IMR-90 (cell line): Measurements from ENCODE around the gene STOML2. TPM values are rescaled to one million over a fixed set of nuclear protein-coding genes. Genes with fewer than 3 reads are reported as not detected.

Experiments
- ATAC-seq: fragments of 200-7000 bp; cut with Tn5 transposase; 2 replicates; pipeline ENCODE4 v1.9.1; 2020; ENCODE audit warnings: low read depth, mild to moderate bottlenecking, moderate library complexity
- BruUV-seq: library from RNA; stranded (reverse); fragments of 400-500 nt; replicated peaks from 2 replicates; lab custom pipeline; 2021; lab: Mats Ljungman, UMichigan
- CTCF ChIA-PET: fragments of 300-600 bp; formaldehyde crosslinking; extraction: SDS; loops from one replicate; lab custom pipeline; 2021; ENCODE audit warnings: antibody characterized with exemption; lab: Yijun Ruan, JAX
- POLR2A ChIA-PET: fragments of 300-600 bp; sonication (Branson Sonifier 250); formaldehyde crosslinking; loops from one replicate; lab custom pipeline; 2022; ENCODE audit warnings: antibody characterized with exemption; ENCODE audit not compliant: unreplicated experiment; lab: Charles Lee
- DNase-seq: peaks from one replicate; pipeline ENCODE4 v3.0.0; 2013
- H2AFZ ChIP-seq: replicated peaks from 2 replicates; pipeline ENCODE3; 2013; ENCODE audit warnings: low read length, mild to moderate bottlenecking; ENCODE audit not compliant: poor library complexity
- H2AK5ac ChIP-seq: 2 replicates; pipeline ENCODE4 v1.6.1; 2013; ENCODE audit warnings: low read depth, low read length, inconsistent platforms
- H2AK9ac ChIP-seq: replicated peaks from 2 replicates; pipeline ENCODE3; 2013; ENCODE audit warnings: mild to moderate bottlenecking, low read depth, low read length, moderate library complexity; ENCODE audit not compliant: poor library complexity
- H2BK120ac ChIP-seq: 2 replicates; pipeline ENCODE4 v1.6.1; 2013; ENCODE audit warnings: low read depth, low read length, inconsistent platforms
- H2BK15ac ChIP-seq: 3 replicates; pipeline ENCODE4 v1.6.1; 2013; ENCODE audit warnings: low read depth, low read length, inconsistent platforms
- H2BK20ac ChIP-seq: 2 replicates; pipeline ENCODE4 v1.6.1; 2013; ENCODE audit warnings: low read depth, mild to moderate bottlenecking, inconsistent platforms, low read length, moderate library complexity
- H2BK5ac ChIP-seq: 2 replicates; pipeline ENCODE4 v1.6.1; 2013; ENCODE audit warnings: mild to moderate bottlenecking, low read depth, low read length, inconsistent platforms; ENCODE audit not compliant: poor library complexity, severe bottlenecking
- H3K14ac ChIP-seq: replicated peaks from 2 replicates; pipeline ENCODE4 v1.6.1; 2013; ENCODE audit warnings: low read depth, low read length, inconsistent platforms
- H3K18ac ChIP-seq: 2 replicates; pipeline ENCODE4 v1.6.1; 2013; ENCODE audit warnings: low read depth, low read length, control low read depth
- H3K23ac ChIP-seq: 2 replicates; pipeline ENCODE4 v1.6.1; 2013; ENCODE audit warnings: low read depth, low read length, inconsistent platforms
- H3K27ac ChIP-seq: 2 replicates; pipeline ENCODE4 v1.5.1; 2013; ENCODE audit warnings: mild to moderate bottlenecking, control low read depth, low read length; ENCODE audit not compliant: insufficient read depth
- H3K27me3 ChIP-seq: 2 replicates; pipeline ENCODE4 v1.6.1; 2013; ENCODE audit warnings: low read length; ENCODE audit not compliant: control insufficient read depth, insufficient read depth
- H3K36me3 ChIP-seq: 2 replicates; pipeline ENCODE4 v1.6.1; 2013; ENCODE audit warnings: low read length, mixed read lengths; ENCODE audit not compliant: control insufficient read depth, insufficient read depth
- H3K4ac ChIP-seq: 2 replicates; pipeline ENCODE4 v1.6.1; 2013; ENCODE audit warnings: low read depth, low read length, inconsistent platforms
- H3K4me1 ChIP-seq: 2 replicates; pipeline ENCODE4 v1.6.1; 2013; ENCODE audit warnings: low read length, mixed read lengths; ENCODE audit not compliant: control insufficient read depth, insufficient read depth
- H3K4me2 ChIP-seq: 2 replicates; pipeline ENCODE4 v1.6.1; 2013; ENCODE audit warnings: low read depth, mild to moderate bottlenecking, control low read depth, low read length, moderate library complexity
- H3K4me3 ChIP-seq: 2 replicates; pipeline ENCODE4 v1.5.1; 2013; ENCODE audit warnings: low read depth, mild to moderate bottlenecking, control low read depth, low read length, moderate library complexity; ENCODE audit not compliant: insufficient read depth
- H3K56ac ChIP-seq: 2 replicates; pipeline ENCODE4 v1.6.1; 2013; ENCODE audit warnings: low read length, inconsistent platforms; ENCODE audit not compliant: insufficient read depth; ENCODE audit errors: extremely low read depth
- H3K79me1 ChIP-seq, 2 experiments: 2 replicates each; pipeline ENCODE4 v1.6.1; 2013; ENCODE audit warnings: low read length in 2 of 2, inconsistent platforms in 1 of 2, low read depth in 1 of 2
- H3K9ac ChIP-seq: 2 replicates; pipeline ENCODE4 v1.6.1; 2013; ENCODE audit warnings: low read depth, low read length, control low read depth
- H3K9me1 ChIP-seq: 2 replicates; pipeline ENCODE4 v1.6.1; 2013; ENCODE audit warnings: low read length, inconsistent platforms; ENCODE audit not compliant: insufficient read depth
- H3K9me3 ChIP-seq: 2 replicates; pipeline ENCODE4 v1.6.1; 2013; ENCODE audit warnings: low read length; ENCODE audit not compliant: control insufficient read depth, insufficient read depth
- H4K20me1 ChIP-seq: 2 replicates; pipeline ENCODE4 v1.6.1; 2013; ENCODE audit warnings: low read length, inconsistent platforms; ENCODE audit not compliant: insufficient read depth
- H4K5ac ChIP-seq: 2 replicates; pipeline ENCODE4 v1.6.1; 2013; ENCODE audit warnings: mild to moderate bottlenecking, low read depth, low read length, control low read depth
- H4K8ac ChIP-seq, 2 experiments: 2 replicates each; pipeline ENCODE4 v1.6.1; 2013; ENCODE audit warnings: low read depth in 2 of 2, low read length in 2 of 2, control low read depth in 1 of 2, inconsistent platforms in 1 of 2
- H4K91ac ChIP-seq: 2 replicates; pipeline ENCODE4 v1.6.1; 2013; ENCODE audit warnings: low read depth, low read length, inconsistent platforms; ENCODE audit not compliant: insufficient read depth
- BHLHE40 ChIP-seq: fragments of 150-350 bp; IDR thresholded peaks from 2 replicates; pipeline ENCODE4 v1.6.1; 2016; ENCODE audit warnings: mild to moderate bottlenecking, low read depth, low read length
- MAFK ChIP-seq: IDR thresholded peaks from 2 replicates; pipeline ENCODE4 v1.6.1; 2012; ENCODE audit warnings: low read depth, low read length, improper control_type of control experiment
- MAZ ChIP-seq: IDR thresholded peaks from 2 replicates; pipeline ENCODE4 v1.6.1; 2012; ENCODE audit warnings: low read depth, mild to moderate bottlenecking, low read length, improper control_type of control experiment, moderate library complexity, borderline replicate concordance
- MXI1 ChIP-seq: IDR thresholded peaks from 2 replicates; pipeline ENCODE4 v1.6.1; 2012; ENCODE audit warnings: low read depth, mild to moderate bottlenecking, low read length, moderate library complexity, borderline replicate concordance
- NFE2L2 ChIP-seq: fragments of 150-350 bp; IDR thresholded peaks from 2 replicates; pipeline ENCODE4 v1.6.1; 2016; ENCODE audit warnings: low read depth, mild to moderate bottlenecking, low read length
- RAD21 ChIP-seq: IDR thresholded peaks from 2 replicates; pipeline ENCODE4 v1.6.1; 2012; ENCODE audit warnings: low read length, improper control_type of control experiment
- RCOR1 ChIP-seq: IDR thresholded peaks from 2 replicates; pipeline ENCODE4 v1.6.1; 2012; ENCODE audit warnings: mild to moderate bottlenecking, low read length, improper control_type of control experiment; ENCODE audit not compliant: insufficient replicate concordance
- SMC3 ChIP-seq: fragments of 150-350 bp; IDR thresholded peaks from 2 replicates; pipeline ENCODE4 v1.6.1; 2016; ENCODE audit warnings: low read depth, mild to moderate bottlenecking, antibody characterized with exemption, low read length, moderate library complexity
- WGBS, 2 experiments: methylation state at CpG; one replicate each; pipeline versions ENCODE4 v1.1.5 to v1.1.7; 2013; ENCODE audit warnings: missing lambda C conversion rate in 2 of 2; ENCODE audit not compliant: insufficient read length in 1 of 2; ENCODE audit errors: extremely low coverage in 2 of 2; 5-methylcytosine and 5-hydroxymethylcytosine counted together
- dilution Hi-C: fragments of 300-500 bp; cut with HindIII; formaldehyde crosslinking; loops from one replicate; pipeline ENCODE4 v1.14.3; 2018; ENCODE audit warnings: low sequenced_read_pairs; ENCODE audit not compliant: unreplicated experiment
- in situ Hi-C: fragments of 300-500 bp; cut with MboI; formaldehyde crosslinking; loops from 3 replicates; pipeline ENCODE4 v1.14.3; 2019; ENCODE audit warnings: low sequenced_read_pairs, inconsistent platforms, mixed read lengths
- intact Hi-C: fragments of 100-400 bp; cut with micrococcal nuclease; formaldehyde crosslinking; loops from 2 replicates; pipeline ENCODE4 v1.10.0; 2022
- polyA plus RNA-seq, 3 experiments: library from polyadenylated mRNA; depleted of rRNA; stranded (reverse); fragments of >200 nt; gene quantifications; 2 replicates each; pipeline ENCODE4 v1.2.3, GENCODE V29; 2012; ENCODE audit warnings: low replicate concordance in 1 of 3
- total RNA-seq: library from RNA; depleted of rRNA; stranded (reverse); fragments of >200 nt; gene quantifications from 2 replicates; pipeline ENCODE4 v1.2.3, GENCODE V29; 2012
- TF ChIP-seq, protein P1 (sequence below): fragments of 150-350 bp; IDR thresholded peaks from 2 replicates; pipeline ENCODE4 v1.6.1; 2016; ENCODE audit warnings: low read depth, mild to moderate bottlenecking, low read length, moderate library complexity, borderline replicate concordance

The STOML2 gene
- total and polyA plus RNA-seq, 2 of the 4 experiments (the other 2 are of a cell fraction) = 177 to 250 TPM

- peak; percentile 46 for DNase-seq
- in situ Hi-C loops = no loop called here
- H3K23ac ChIP-seq = peak overlapping the region; percentile 90
- peak overlapping the region; percentile 80 for H3K14ac ChIP-seq
- dilution Hi-C loops = no loop called here
- H3K36me3 ChIP-seq = peaks cover 20% of the 10 kb centered on the region
- H3K4ac ChIP-seq = peak overlapping the region; percentile 86
- H4K91ac ChIP-seq = no peak overlapping the region
- peak overlapping the region; percentile 70 for H3K4me3 ChIP-seq
- H2BK5ac ChIP-seq = peak overlapping the region; percentile 86
- TF ChIP-seq, protein P1, sequence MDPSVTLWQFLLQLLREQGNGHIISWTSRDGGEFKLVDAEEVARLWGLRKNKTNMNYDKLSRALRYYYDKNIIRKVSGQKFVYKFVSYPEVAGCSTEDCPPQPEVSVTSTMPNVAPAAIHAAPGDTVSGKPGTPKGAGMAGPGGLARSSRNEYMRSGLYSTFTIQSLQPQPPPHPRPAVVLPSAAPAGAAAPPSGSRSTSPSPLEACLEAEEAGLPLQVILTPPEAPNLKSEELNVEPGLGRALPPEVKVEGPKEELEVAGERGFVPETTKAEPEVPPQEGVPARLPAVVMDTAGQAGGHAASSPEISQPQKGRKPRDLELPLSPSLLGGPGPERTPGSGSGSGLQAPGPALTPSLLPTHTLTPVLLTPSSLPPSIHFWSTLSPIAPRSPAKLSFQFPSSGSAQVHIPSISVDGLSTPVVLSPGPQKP = no peak
- TF ChIP-seq RAD21 (no peak), MXI1 (no peak), BHLHE40 (no peak), MAFK (no peak), NFE2L2 (no peak), MAZ (no peak), SMC3 (no peak), RCOR1 (no peak)
- no peaks in the 10 kb centered on the region for H3K27me3 ChIP-seq
- peaks cover 61% of the 10 kb centered on the region for H4K20me1 ChIP-seq
- H3K56ac ChIP-seq = peak overlapping the region; percentile 80
- no peak overlapping the region for H2BK20ac ChIP-seq
- WGBS, 2 experiments = 3% methylated on average over 6 of the region's 20 CpGs; no CpG with 5 or more reads in 1 of the 2 experiments
- H2AK9ac ChIP-seq = peak overlapping the region; percentile 97
- TSS peak; percentile 50 for BruUV-seq
- peaks cover 8 to 60% of the 10 kb centered on the region in 2 experiments for H3K79me1 ChIP-seq
- no peaks in the 10 kb centered on the region for H3K9me3 ChIP-seq
- H2AFZ ChIP-seq = peak overlapping the region; percentile 91
- ATAC-seq = no peak
- no peak overlapping the region; the same call in 1 of the 2 replicates for H2BK120ac ChIP-seq
- H3K4me2 ChIP-seq = peak overlapping the region; percentile 97
- peaks cover 30% of the 10 kb centered on the region for H3K9me1 ChIP-seq
- ChIA-PET CTCF (interaction anchor here (1.1 to 1.4 kb wide), 2 partner anchors 20 to 172 kb away, joined by 3 to 4 read pairs; no protein-coding TSS in a partner anchor), POLR2A (interaction anchor here (0.6 to 1.0 kb wide), 6 partner anchors 8 to 151 kb away, joined by 4 to 17 read pairs (median 16); partner anchors contain the start of genes FANCG and STOML2)
- H4K5ac ChIP-seq = peak overlapping the region; percentile 11; the same call in 1 of the 2 replicates
- peak overlapping the region; percentile 66 for H2AK5ac ChIP-seq
- H3K27ac ChIP-seq = peak overlapping the region; percentile 91
- H3K18ac ChIP-seq = peak overlapping the region; percentile 28; the same call in 1 of the 2 replicates
- intact Hi-C loops = loop anchor here (2.0 to 10.0 kb wide), 2 partner anchors 76 to 306 kb away; no protein-coding TSS in a partner anchor
- no peak overlapping the region for H2BK15ac ChIP-seq
- peaks cover 12% of the 10 kb centered on the region for H3K4me1 ChIP-seq
- peak overlapping the region; percentile 82 for H3K9ac ChIP-seq
- H4K8ac ChIP-seq = peak overlapping the region; percentile 43 to 46; a peak in 2 of 4 replicates
Observed at GRCh38 chr9:35070823-35071813, 31.8 kb downstream of the STOML2 start.
